Smooth muscle cell (in vitro differentiated cells): ENCODE results near the gene STRN. TPM values are rescaled to one million over a fixed set of nuclear protein-coding genes. Genes with fewer than 3 reads are reported as not detected.

ENCODE experiments used
- DNase-seq: peaks from one replicate; lab custom pipeline; 2025; ENCODE audit not compliant: unreplicated experiment; lab: John Stamatoyannopoulos, UW
- H2AFZ ChIP-seq: fragments of 200-600 bp; sonication (generic); 2 replicates; pipeline ENCODE4 v1.6.0; 2016; ENCODE audit warnings: antibody characterized with exemption, low read depth, mild to moderate bottlenecking
- H3F3A ChIP-seq: fragments of 200-600 bp; sonication (generic); 2 replicates; pipeline ENCODE4 v1.6.0; 2017; ENCODE audit warnings: antibody characterized with exemption, low read depth
- H3K27ac ChIP-seq: fragments of 200-600 bp; sonication (generic); 2 replicates; pipeline ENCODE4 v1.5.1; 2016; ENCODE audit warnings: low read depth, mild to moderate bottlenecking
- H3K27me3 ChIP-seq: fragments of 200-600 bp; sonication (generic); 2 replicates; pipeline ENCODE4 v1.6.1; 2016; ENCODE audit warnings: low read depth, mild to moderate bottlenecking
- H3K36me3 ChIP-seq: fragments of 200-600 bp; sonication (generic); 2 replicates; pipeline ENCODE4 v1.5.1; 2016; ENCODE audit warnings: low read depth
- H3K4me1 ChIP-seq: fragments of 200-600 bp; sonication (generic); 2 replicates; pipeline ENCODE4 v1.5.1; 2016; ENCODE audit warnings: low read depth
- H3K4me2 ChIP-seq: fragments of 200-600 bp; sonication (generic); 2 replicates; pipeline ENCODE4 v1.6.0; 2016; ENCODE audit warnings: mild to moderate bottlenecking
- H3K4me3 ChIP-seq: fragments of 200-600 bp; sonication (generic); 2 replicates; pipeline ENCODE4 v1.5.1; 2016; ENCODE audit warnings: mild to moderate bottlenecking
- H3K79me2 ChIP-seq: fragments of 200-600 bp; sonication (generic); 2 replicates; pipeline ENCODE4 v1.6.0; 2016; ENCODE audit warnings: low read depth, mild to moderate bottlenecking
- H3K9ac ChIP-seq: fragments of 200-600 bp; sonication (generic); 2 replicates; pipeline ENCODE4 v1.6.0; 2016; ENCODE audit warnings: low read depth
- H3K9me3 ChIP-seq: fragments of 200-600 bp; sonication (generic); replicated peaks from 2 replicates; pipeline ENCODE4 v1.5.1; 2016; ENCODE audit warnings: low read depth
- H4K20me1 ChIP-seq: fragments of 200-600 bp; sonication (generic); 2 replicates; pipeline ENCODE4 v1.6.0; 2016; ENCODE audit warnings: low read depth
- CTCF ChIP-seq: fragments of 200-600 bp; sonication (generic); IDR thresholded peaks from 2 replicates; pipeline ENCODE4 v1.5.1; 2017; ENCODE audit warnings: borderline replicate concordance, mild to moderate bottlenecking, antibody characterized with exemption; ENCODE audit not compliant: insufficient read depth, poor library complexity, severe bottlenecking
- WGBS: methylation state at CpG from one replicate; pipeline ENCODE4 v1.1.7; 2016; ENCODE audit warnings: low lambda C conversion rate; 5-methylcytosine and 5-hydroxymethylcytosine counted together
- polyA plus RNA-seq: library from polyadenylated mRNA; unstranded; fragments of >200 nt; fragmentation: Nextera tagmentation; extraction: Ambion mirVana; gene quantifications from 2 replicates; pipeline ENCODE4 v1.2.1, GENCODE V29; 2016
- total RNA-seq: library from RNA; depleted of rRNA; stranded (reverse); fragments of >200 nt; gene quantifications from 2 replicates; pipeline ENCODE4 v1.2.3, GENCODE V29; 2014

Gene STRN
- total and polyA plus RNA-seq, 2 experiments from 2014 or later: 4.6 to 19.6 TPM

GRCh38 chr2:36967236-36967876 is 1.0 kb upstream of the STRN start:
- H3K36me3 ChIP-seq: no peaks in the 10 kb centered on the region
- no peaks in the 10 kb centered on the region for H3F3A ChIP-seq
- peaks cover 32% of the 10 kb centered on the region for H3K79me2 ChIP-seq
- peak overlapping the region; percentile 88 for H3K4me2 ChIP-seq
- peak overlapping the region; percentile 71 for H2AFZ ChIP-seq
- peak overlapping the region; percentile 53 for H3K9ac ChIP-seq
- peak overlapping the region; percentile 99 for H3K4me3 ChIP-seq
- no peak for TF ChIP-seq CTCF
- H3K27me3 ChIP-seq: no peaks in the 10 kb centered on the region
- H4K20me1 ChIP-seq: peaks cover 14% of the 10 kb centered on the region
- H3K9me3 ChIP-seq: no peaks in the 10 kb centered on the region
- H3K4me1 ChIP-seq: peaks cover 17% of the 10 kb centered on the region
- 29% methylated on average over 15 of the region's 15 CpGs for whole genome bisulfite sequencing
- DNase-seq: no peak
- H3K27ac ChIP-seq: peak overlapping the region; percentile 41

DNA sequence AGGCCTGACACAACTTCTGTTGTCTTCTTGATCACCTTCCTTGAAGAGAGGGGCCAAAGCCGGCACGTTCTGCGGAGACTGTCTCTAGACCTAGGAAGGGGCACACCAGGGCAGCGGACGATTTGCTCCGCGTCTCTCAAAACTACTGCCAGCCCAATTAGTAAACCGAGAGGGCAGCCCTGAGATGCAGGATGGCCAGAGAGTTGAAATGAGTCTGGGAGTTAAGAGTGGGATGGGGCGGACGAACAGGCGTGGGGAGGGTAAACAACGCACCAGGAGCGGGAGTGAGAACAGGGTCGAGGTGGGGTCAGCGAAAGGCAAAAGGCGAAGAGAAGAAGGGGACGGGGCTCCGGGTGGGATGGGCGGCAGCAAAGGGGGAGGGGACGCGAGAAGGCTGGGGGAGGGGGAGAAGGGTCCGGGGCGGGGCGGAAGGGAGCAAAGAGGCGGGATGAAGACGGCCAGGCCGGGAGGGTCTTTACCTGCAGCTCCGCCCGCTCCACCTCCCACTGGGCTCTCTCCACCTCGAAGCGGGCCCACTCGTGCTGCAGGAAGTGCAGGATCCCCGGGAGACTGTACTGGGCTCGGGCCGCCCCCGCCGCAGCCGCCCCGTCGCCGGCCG is 476 bp downstream of the STRN start:
- peak overlapping the region; percentile 99 for H3K4me2 ChIP-seq
- no peak for DNase-seq
- peaks cover 45% of the 10 kb centered on the region for H3K79me2 ChIP-seq

GRCh38 chr2:36965206-36965605 is 1.1 kb downstream of the STRN start:
- peak overlapping the region; percentile 92 for H2AFZ ChIP-seq
- H3K9ac ChIP-seq: peak overlapping the region; percentile 85
- peaks cover 33% of the 10 kb centered on the region for H4K20me1 ChIP-seq
- peaks cover 51% of the 10 kb centered on the region for H3K79me2 ChIP-seq
- WGBS: 18% methylated on average over 2 of the region's 2 CpGs
- no peaks in the 10 kb centered on the region for H3K27me3 ChIP-seq
- H3K4me2 ChIP-seq: peak overlapping the region; percentile 99
- H3K9me3 ChIP-seq: no peaks in the 10 kb centered on the region
- peak overlapping the region; percentile 81 for H3K27ac ChIP-seq
- peaks cover 17% of the 10 kb centered on the region for H3K4me1 ChIP-seq
- H3K36me3 ChIP-seq: no peaks in the 10 kb centered on the region
- TF ChIP-seq CTCF: no peak
- DNase-seq: no peak
- no peaks in the 10 kb centered on the region for H3F3A ChIP-seq
- peak overlapping the region; percentile 99 for H3K4me3 ChIP-seq

More for the DNA sequence above, 476 bp downstream of the STRN start:
- WGBS: under 1% methylated on average over 25 of the region's 42 CpGs
- Histone ChIP-seq H3K36me3 (no peaks in the 10 kb centered on the region), H3K9me3 (no peaks in the 10 kb centered on the region), H3K9ac (peak overlapping the region; percentile 85), H3K27me3 (no peaks in the 10 kb centered on the region), H3F3A (no peaks in the 10 kb centered on the region), H2AFZ (peak overlapping the region; percentile 92), H3K27ac (peak overlapping the region; percentile 81), H3K4me1 (peaks cover 17% of the 10 kb centered on the region), H4K20me1 (peaks cover 27% of the 10 kb centered on the region), H3K4me3 (peak overlapping the region; percentile 99)
- TF ChIP-seq CTCF: no peak
